PC-3 (cell line): ENCODE results near the gene KIF25. TPM values are rescaled to one million over a fixed set of nuclear protein-coding genes. Genes with fewer than 3 reads are reported as not detected.

Experiments used
- ATAC-seq: fragments of 200-7000 bp; cut with Tn5 transposase; 2 replicates; pipeline ENCODE4 v1.9.1; 2020; ENCODE audit warnings: mild to moderate bottlenecking, moderate library complexity
- BruUV-seq: library from RNA; stranded (reverse); fragments of 400-500 nt; replicated peaks from 2 replicates; lab custom pipeline; 2021; lab: Mats Ljungman, UMichigan
- CTCF ChIA-PET: fragments of 300-600 bp; sonication (Branson Sonifier 250); formaldehyde crosslinking; loops from one replicate; lab custom pipeline; 2022; ENCODE audit warnings: antibody characterized with exemption; lab: Charles Lee
- POLR2A ChIA-PET: fragments of 300-600 bp; sonication (Branson Sonifier 250); formaldehyde crosslinking; loops from one replicate; lab custom pipeline; 2022; ENCODE audit warnings: antibody characterized with exemption; ENCODE audit not compliant: unreplicated experiment; lab: Charles Lee
- DNase-seq: peaks from one replicate; pipeline ENCODE4 v3.0.0-alpha.2; 2015
- H2AFZ ChIP-seq: fragments of 300-600 bp; sonication (generic); 2 replicates; pipeline ENCODE4 v1.6.0; 2016; ENCODE audit warnings: antibody characterized with exemption, low read length
- H3F3A ChIP-seq: fragments of 300-600 bp; sonication (generic); one replicate; pipeline ENCODE4 v1.6.0; 2017; ENCODE audit warnings: antibody characterized with exemption, low read length, control low read depth, mild to moderate bottlenecking; ENCODE audit not compliant: unreplicated experiment
- H3K27ac ChIP-seq: fragments of 300-600 bp; sonication (generic); 2 replicates; pipeline ENCODE4 v1.5.1; 2016; ENCODE audit warnings: mild to moderate bottlenecking, low read length
- H3K27me3 ChIP-seq: fragments of 300-600 bp; sonication (generic); 2 replicates; pipeline ENCODE4 v1.6.1; 2016; ENCODE audit warnings: low read length, mixed read lengths
- H3K36me3 ChIP-seq: fragments of 300-600 bp; sonication (generic); 2 replicates; pipeline ENCODE4 v1.6.1; 2016; ENCODE audit warnings: low read depth, mixed run types, low read length, mixed read lengths
- H3K4me1 ChIP-seq: fragments of 300-600 bp; sonication (generic); 2 replicates; pipeline ENCODE4 v1.5.1; 2016; ENCODE audit warnings: low read length; ENCODE audit not compliant: insufficient read depth
- H3K4me2 ChIP-seq: fragments of 300-600 bp; sonication (generic); 2 replicates; pipeline ENCODE4 v1.6.0; 2016; ENCODE audit warnings: low read length
- H3K4me3 ChIP-seq: fragments of 300-600 bp; sonication (generic); 2 replicates; pipeline ENCODE4 v1.5.1; 2016; ENCODE audit warnings: mild to moderate bottlenecking, low read length, mixed read lengths
- H3K79me2 ChIP-seq: fragments of 300-600 bp; sonication (generic); 2 replicates; pipeline ENCODE4 v1.6.1; 2017; ENCODE audit warnings: low read length, mixed read lengths
- H3K9ac ChIP-seq: fragments of 300-600 bp; sonication (generic); 2 replicates; pipeline ENCODE4 v1.6.0; 2016; ENCODE audit warnings: mild to moderate bottlenecking, low read length
- H3K9me2 ChIP-seq: fragments of 300-600 bp; sonication (generic); replicated peaks from 2 replicates; pipeline ENCODE4 v1.6.1; 2016; ENCODE audit warnings: mixed run types, low read length, mixed read lengths
- H3K9me3 ChIP-seq: fragments of 300-600 bp; sonication (generic); 2 replicates; pipeline ENCODE4 v1.6.1; 2016; ENCODE audit warnings: low read length, mixed read lengths
- H4K20me1 ChIP-seq: fragments of 300-600 bp; sonication (generic); 2 replicates; pipeline ENCODE4 v1.6.1; 2016; ENCODE audit warnings: low read length, mixed read lengths
- CTCF ChIP-seq: fragments of 300-600 bp; sonication (generic); conservative IDR thresholded peaks from 2 replicates; pipeline ENCODE4 v1.5.1; 2017; ENCODE audit warnings: antibody characterized with exemption, low read depth, mild to moderate bottlenecking, low read length
- EZH2 ChIP-seq: fragments of 300-600 bp; sonication (generic); IDR thresholded peaks from one replicate; pipeline ENCODE4 v1.6.1; 2017; ENCODE audit warnings: antibody characterized with exemption, mild to moderate bottlenecking, low read length; ENCODE audit not compliant: unreplicated experiment
- EZH2phosphoT487 ChIP-seq: fragments of 300-600 bp; sonication (generic); IDR thresholded peaks from 2 replicates; pipeline ENCODE4 v1.6.1; 2018; ENCODE audit warnings: mild to moderate bottlenecking, antibody characterized with exemption, low read length, borderline replicate concordance
- intact Hi-C: fragments of 100-400 bp; cut with micrococcal nuclease; formaldehyde crosslinking; loops from 2 replicates; pipeline ENCODE4 v1.9.0; 2023
- total RNA-seq: library from RNA; depleted of rRNA; stranded (reverse); fragments of >200 nt; gene quantifications from 2 replicates; pipeline ENCODE4 v1.2.3, GENCODE V29; 2014

Gene KIF25
- total RNA-seq, 1 experiment from 2014 or later = not detected

GRCh38 chr6:167984876-167985604 is 12.4 kb upstream of the KIF25 start:
- ChIA-PET CTCF (no interaction called here), POLR2A (no interaction called here)
- no peaks in the 10 kb centered on the region for H3K9me2 ChIP-seq
- TF ChIP-seq CTCF = no peak
- no peak for TF ChIP-seq EZH2
- no peak for TF ChIP-seq EZH2phosphoT487
- no peaks in the 10 kb centered on the region for H4K20me1 ChIP-seq
- DNase-seq (no peak), ATAC-seq (no peak)
- no peaks in the 10 kb centered on the region for H3K36me3 ChIP-seq
- BruUV-seq = no TSS peak
- H3K27me3 ChIP-seq = no peaks in the 10 kb centered on the region
- no peak overlapping the region for H3K4me3 ChIP-seq
- no peak overlapping the region for H3K4me2 ChIP-seq
- no peak overlapping the region for H3K27ac ChIP-seq
- no peak overlapping the region for H3K9ac ChIP-seq
- intact Hi-C loops = no loop called here
- H3K79me2 ChIP-seq = no peaks in the 10 kb centered on the region
- H3F3A ChIP-seq = no peaks in the 10 kb centered on the region
- H3K4me1 ChIP-seq = no peaks in the 10 kb centered on the region
- H3K9me3 ChIP-seq = no peaks in the 10 kb centered on the region
- H2AFZ ChIP-seq = no peak overlapping the region

- no peaks in the 10 kb centered on the region for H3K36me3 ChIP-seq
- ChIA-PET CTCF (no interaction called here), POLR2A (no interaction called here)
- no peaks in the 10 kb centered on the region for H3F3A ChIP-seq
- H3K27ac ChIP-seq = no peak overlapping the region
- H3K4me3 ChIP-seq = no peak overlapping the region
- ATAC-seq = no peak
- no peaks in the 10 kb centered on the region for H3K9me3 ChIP-seq
- no peaks in the 10 kb centered on the region for H3K27me3 ChIP-seq
- no peak for TF ChIP-seq EZH2
- TF ChIP-seq EZH2phosphoT487 = no peak
- no peak for TF ChIP-seq CTCF
- H3K4me2 ChIP-seq = no peak overlapping the region
- no peak overlapping the region for H2AFZ ChIP-seq
- no TSS peak for BruUV-seq
- no peaks in the 10 kb centered on the region for H3K9me2 ChIP-seq
- no peak overlapping the region for H3K9ac ChIP-seq
- intact Hi-C loops = no loop called here
- no peaks in the 10 kb centered on the region for H4K20me1 ChIP-seq
- H3K4me1 ChIP-seq = no peaks in the 10 kb centered on the region
- H3K79me2 ChIP-seq = no peaks in the 10 kb centered on the region
- DNase-seq = no peak
Measured at GRCh38 chr6:167985911-167986595, 11.4 kb upstream of the KIF25 start.
